GM12801 (cell line): ENCODE data around the gene GOPC.

Experiments used
- CTCF ChIP-seq: IDR thresholded peaks from one replicate; pipeline ENCODE4 v1.5.1; 2011; ENCODE audit warnings: control low read depth; ENCODE audit not compliant: insufficient read length; ENCODE audit errors: extremely low read depth

Gene GOPC

DNA sequence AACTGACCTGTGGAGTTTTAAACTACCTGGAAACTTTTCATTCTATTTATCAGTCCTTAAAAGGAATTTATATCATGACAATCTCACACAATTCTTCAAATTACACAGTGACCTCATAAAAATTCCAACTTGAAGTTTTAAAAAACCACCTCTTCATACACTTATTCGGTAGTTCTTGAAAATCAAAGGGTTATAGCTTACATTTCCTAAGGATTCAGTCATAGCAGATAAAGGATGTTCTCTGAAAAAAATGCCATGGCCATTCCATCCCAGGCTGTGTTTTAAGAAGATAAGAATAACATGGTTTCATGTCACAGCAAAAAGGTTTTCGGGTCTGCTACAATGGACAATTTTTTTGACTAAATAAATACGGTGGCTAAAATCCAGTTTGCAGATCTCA, 41.2 kb downstream of the GOPC start:
- no peak for TF ChIP-seq CTCF

- TF ChIP-seq CTCF, result no peak
Observed at GRCh38 chr6:117559299-117559698, 43.0 kb downstream of the GOPC start.

DNA sequence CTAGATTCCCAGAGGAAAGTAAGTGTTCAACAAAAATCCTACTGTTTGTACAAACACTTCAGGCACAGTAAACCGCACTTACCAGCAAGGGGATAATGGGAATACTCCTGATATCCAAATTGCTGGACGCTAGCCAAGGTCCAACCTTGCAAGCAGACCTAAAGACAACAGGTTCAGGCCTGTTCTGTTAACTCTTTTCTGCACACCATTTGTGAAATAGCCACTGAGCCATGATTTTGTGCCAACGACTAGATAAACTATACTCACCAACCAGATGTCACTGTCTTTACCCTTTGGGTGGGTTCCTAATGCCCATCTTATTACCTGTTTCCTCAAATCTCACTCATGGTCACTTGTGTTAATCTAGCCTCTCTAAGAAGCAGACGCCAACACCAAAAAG, 43.5 kb downstream of the GOPC start:
- no peak for TF ChIP-seq CTCF

GRCh38 chr6:117557951-117558350, 44.4 kb downstream of the GOPC start:
- no peak for TF ChIP-seq CTCF

DNA sequence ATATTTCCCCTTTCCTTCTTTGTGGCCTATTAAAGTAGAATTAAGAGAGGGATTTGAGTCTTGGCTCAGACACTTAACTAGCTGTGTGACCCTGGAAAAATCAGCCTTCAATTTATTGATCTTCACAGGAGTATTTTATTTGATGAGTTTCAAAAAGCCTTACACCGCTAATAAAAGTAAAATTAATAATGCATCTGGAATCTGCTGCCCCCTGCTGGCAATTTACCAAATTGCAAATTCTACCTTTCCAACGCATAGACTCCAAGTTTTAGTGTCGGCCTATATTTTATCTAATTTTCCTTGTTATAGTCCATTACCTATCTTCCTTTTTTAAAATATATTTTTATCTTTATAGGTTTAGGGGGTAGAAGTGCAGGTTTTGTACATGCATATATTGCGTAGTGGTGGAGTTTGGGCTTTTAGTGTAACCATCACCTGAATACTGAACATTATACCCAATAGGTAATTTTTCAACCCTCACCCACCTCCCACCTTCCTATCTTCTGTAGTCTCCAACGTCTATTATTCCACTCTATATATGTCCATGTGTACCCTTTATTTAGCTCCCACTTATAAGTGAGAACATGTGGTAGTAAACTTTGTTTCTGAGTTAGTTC, 46.3 kb downstream of the GOPC start:
- no peak for TF ChIP-seq CTCF

GRCh38 chr6:117555262-117555849, 47.0 kb downstream of the GOPC start:
- no peak for TF ChIP-seq CTCF

- no peak for TF ChIP-seq CTCF
Observed at GRCh38 chr6:117553142-117553541, 49.2 kb downstream of the GOPC start.
